ENCODE results near the gene SOX6. TPM values are rescaled to one million over a fixed set of nuclear protein-coding genes. Genes with fewer than 3 reads are reported as not detected.

Gene SOX6
- total RNA-seq, 6 donors from 2014 or later, result 2.9 to 21.0 (median 4.9) TPM

DNA sequence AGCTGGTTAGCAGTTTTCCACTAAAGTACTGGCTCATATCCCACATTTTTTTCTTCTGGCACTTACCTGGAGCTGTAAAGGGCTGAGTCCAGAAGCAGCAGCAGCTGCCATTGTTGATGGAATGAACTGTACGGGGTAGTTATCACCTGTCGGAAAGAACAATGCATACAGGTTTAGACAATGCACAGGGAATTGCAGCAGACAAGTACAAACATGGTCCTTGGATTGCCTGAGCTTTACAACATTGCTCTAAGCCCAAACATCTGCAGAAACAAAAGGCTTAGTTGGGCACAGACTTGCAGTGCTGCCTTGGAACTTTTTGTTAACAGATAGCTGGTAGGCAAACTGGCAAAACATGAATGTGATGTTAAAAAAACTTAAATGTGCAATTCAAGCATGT is 258.8 kb downstream of the SOX6 start:
- no peak overlapping the region for H3K27ac ChIP-seq
- ATAC-seq (ENCODE audit: low FRiP score in 2 of 2), result no peak
- no peaks in the 10 kb centered on the region for H3K4me1 ChIP-seq
- TF ChIP-seq POLR2A (IDR thresholded peaks at IDR 0.05), result no peak
- no peaks in the 10 kb centered on the region for H3K9me3 ChIP-seq
- DNase-seq, result no peak
- 70 to 93% methylated on average over 2 of the region's 2 CpGs for WGBS, 2 donors
- H3K4me3 ChIP-seq, result no peak overlapping the region
- H3K36me3 ChIP-seq, result no peaks in the 10 kb centered on the region
- H3K27me3 ChIP-seq, result no peaks in the 10 kb centered on the region

DNA sequence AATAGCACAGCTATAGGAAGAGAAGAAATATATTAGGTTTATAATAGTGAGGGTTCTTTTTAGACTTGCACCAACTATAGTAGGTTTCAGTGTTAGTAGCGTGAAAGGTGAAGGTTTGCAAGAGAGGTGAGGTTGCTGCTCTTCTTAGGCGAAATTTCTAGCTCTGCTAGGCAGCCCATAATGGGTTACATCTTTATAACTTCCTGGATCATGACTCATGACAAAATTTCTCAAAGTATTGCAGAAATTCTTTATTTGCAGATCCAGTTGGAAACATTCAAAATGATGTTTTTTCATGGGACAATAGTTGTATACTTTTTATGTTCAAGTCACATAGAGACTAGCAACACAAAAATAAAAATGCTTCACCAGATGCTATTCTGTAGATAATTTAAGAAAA is 260.0 kb downstream of the SOX6 start:
- Histone ChIP-seq H3K4me1 (no peaks in the 10 kb centered on the region), H3K9me3 (no peaks in the 10 kb centered on the region), H3K27ac (no peak overlapping the region), H3K27me3 (no peaks in the 10 kb centered on the region), H3K4me3 (no peak overlapping the region), H3K36me3 (no peaks in the 10 kb centered on the region)
- ATAC-seq (ENCODE audit: low FRiP score in 2 of 2) (no peak), DNase-seq (no peak)
- TF ChIP-seq POLR2A (IDR thresholded peaks at IDR 0.05) (no peak), POLR2AphosphoS5 (IDR thresholded peaks at IDR 0.05) (no peak), EP300 (IDR thresholded peaks at IDR 0.05) (no peak)
- TF ChIP-seq, protein P1, sequence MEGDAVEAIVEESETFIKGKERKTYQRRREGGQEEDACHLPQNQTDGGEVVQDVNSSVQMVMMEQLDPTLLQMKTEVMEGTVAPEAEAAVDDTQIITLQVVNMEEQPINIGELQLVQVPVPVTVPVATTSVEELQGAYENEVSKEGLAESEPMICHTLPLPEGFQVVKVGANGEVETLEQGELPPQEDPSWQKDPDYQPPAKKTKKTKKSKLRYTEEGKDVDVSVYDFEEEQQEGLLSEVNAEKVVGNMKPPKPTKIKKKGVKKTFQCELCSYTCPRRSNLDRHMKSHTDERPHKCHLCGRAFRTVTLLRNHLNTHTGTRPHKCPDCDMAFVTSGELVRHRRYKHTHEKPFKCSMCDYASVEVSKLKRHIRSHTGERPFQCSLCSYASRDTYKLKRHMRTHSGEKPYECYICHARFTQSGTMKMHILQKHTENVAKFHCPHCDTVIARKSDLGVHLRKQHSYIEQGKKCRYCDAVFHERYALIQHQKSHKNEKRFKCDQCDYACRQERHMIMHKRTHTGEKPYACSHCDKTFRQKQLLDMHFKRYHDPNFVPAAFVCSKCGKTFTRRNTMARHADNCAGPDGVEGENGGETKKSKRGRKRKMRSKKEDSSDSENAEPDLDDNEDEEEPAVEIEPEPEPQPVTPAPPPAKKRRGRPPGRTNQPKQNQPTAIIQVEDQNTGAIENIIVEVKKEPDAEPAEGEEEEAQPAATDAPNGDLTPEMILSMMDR (IDR thresholded peaks at IDR 0.05), result no peak
- 92% methylated on average over 2 of the region's 2 CpGs for WGBS, 2 donors

DNA sequence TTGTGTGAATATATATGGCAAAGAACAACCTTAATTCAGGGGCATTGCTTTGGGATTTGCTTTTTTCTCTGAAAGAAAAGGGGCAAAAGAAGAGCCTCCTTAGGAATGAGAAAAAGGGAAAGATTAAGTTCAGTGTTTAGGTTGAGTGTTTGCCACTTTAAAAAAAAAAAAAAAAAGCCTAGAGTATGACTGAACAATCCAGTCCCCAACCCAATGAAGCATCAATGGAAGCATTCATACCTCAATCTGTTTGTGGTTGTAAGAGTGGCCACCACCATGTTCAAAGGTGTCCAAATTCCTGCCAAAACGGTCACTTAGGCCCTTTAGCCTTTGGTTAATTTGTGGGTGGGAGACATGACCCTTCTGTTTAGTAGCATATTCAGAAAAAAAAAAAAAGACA is 260.6 kb downstream of the SOX6 start:
- no peaks in the 10 kb centered on the region for H3K27me3 ChIP-seq
- no peak overlapping the region for H3K27ac ChIP-seq
- H3K36me3 ChIP-seq, result no peaks in the 10 kb centered on the region
- no peak for ATAC-seq (ENCODE audit: low FRiP score in 2 of 2)
- TF ChIP-seq POLR2AphosphoS5 (IDR thresholded peaks at IDR 0.05), result no peak
- TF ChIP-seq, protein P1 (IDR thresholded peaks at IDR 0.05), result no peak
- TF ChIP-seq EP300 (IDR thresholded peaks at IDR 0.05), result no peak
- TF ChIP-seq POLR2A (IDR thresholded peaks at IDR 0.05), result no peak
- H3K4me3 ChIP-seq, result no peak overlapping the region
- no peaks in the 10 kb centered on the region for H3K9me3 ChIP-seq
- H3K4me1 ChIP-seq, result no peaks in the 10 kb centered on the region
- no peak for DNase-seq
- 68 to 79% methylated on average over 1 of the region's 1 CpG for WGBS, 2 donors

DNA sequence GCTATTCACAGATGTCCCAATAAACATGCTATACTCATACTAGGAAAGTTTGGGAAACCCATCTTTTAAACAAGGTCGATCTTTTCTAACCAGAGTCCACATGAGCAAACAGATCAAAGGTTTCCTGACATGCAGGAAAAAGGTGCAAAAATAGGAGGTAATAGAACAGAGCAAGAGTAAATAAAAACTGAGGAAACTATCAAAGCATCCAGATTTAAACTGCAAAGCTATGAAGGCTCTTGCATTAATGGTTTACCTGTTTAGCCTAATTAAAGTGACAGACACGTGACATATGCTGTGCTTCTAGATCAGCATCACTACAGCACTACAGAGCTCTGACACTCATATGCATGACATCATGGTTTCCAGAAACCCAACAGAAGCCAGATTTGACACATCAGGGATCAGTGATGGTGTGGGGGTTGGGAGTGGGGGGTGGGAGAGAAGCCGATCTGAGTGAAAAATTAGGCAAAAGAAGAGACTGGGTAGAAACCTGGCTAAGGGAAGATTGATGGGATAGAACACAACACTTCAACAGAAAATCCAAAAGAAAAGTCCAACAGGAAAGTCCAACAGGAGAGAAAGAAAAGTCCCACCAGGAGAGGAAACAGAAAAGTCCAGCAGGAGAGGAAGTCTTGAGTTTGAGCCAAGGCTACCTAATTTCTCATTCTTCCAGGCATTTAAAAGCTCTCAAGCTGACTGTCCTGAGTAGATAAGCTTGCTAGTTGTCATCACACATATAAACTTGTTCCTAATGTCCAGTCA is 262.3 kb downstream of the SOX6 start:
- no peaks in the 10 kb centered on the region for H3K36me3 ChIP-seq
- DNase-seq (no peak), ATAC-seq (ENCODE audit: low FRiP score in 2 of 2) (no peak)
- WGBS, 2 donors, result 76 to 87% methylated on average over 3 of the region's 3 CpGs
- no peaks in the 10 kb centered on the region for H3K4me1 ChIP-seq
- no peak overlapping the region for H3K27ac ChIP-seq
- H3K4me3 ChIP-seq, result no peak overlapping the region
- H3K9me3 ChIP-seq, result no peaks in the 10 kb centered on the region
- H3K27me3 ChIP-seq, result no peaks in the 10 kb centered on the region
- no peak for TF ChIP-seq POLR2AphosphoS5 (IDR thresholded peaks at IDR 0.05)
- TF ChIP-seq, protein P1 (IDR thresholded peaks at IDR 0.05), result no peak
- TF ChIP-seq EP300 (IDR thresholded peaks at IDR 0.05), result no peak
- no peak for TF ChIP-seq POLR2A (IDR thresholded peaks at IDR 0.05)

DNA sequence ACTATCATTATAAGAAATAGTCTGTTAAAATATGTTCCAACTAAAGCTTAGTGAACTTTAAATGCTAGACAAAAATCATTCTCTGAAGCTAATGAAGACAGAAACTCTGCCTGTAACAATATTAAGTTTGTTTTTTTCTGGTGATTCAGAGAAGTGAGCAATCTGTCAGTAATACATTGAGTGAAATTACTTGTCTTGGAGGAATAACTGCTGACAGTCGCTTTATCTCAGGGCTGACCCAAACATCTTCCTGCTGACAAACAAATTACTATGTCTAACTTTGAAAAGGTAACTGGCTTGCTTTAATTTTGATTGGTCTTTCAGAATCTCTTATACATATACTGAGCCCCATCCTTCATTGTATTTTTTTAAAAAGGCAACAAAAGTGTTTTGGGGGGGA is 264.5 kb downstream of the SOX6 start:
- DNase-seq, result no peak
- H3K9me3 ChIP-seq, result no peaks in the 10 kb centered on the region
- H3K4me3 ChIP-seq, result no peak overlapping the region
- no peak for ATAC-seq (ENCODE audit: low FRiP score in 2 of 2)
- no peaks in the 10 kb centered on the region for H3K36me3 ChIP-seq
- no peaks in the 10 kb centered on the region for H3K4me1 ChIP-seq
- WGBS, 2 donors, result 83 to 91% methylated on average over 1 of the region's 1 CpG
- TF ChIP-seq POLR2A (IDR thresholded peaks at IDR 0.05), result no peak
- TF ChIP-seq EP300 (IDR thresholded peaks at IDR 0.05), result no peak
- no peak for TF ChIP-seq POLR2AphosphoS5 (IDR thresholded peaks at IDR 0.05)
- TF ChIP-seq, protein P1 (IDR thresholded peaks at IDR 0.05), result no peak
- no peaks in the 10 kb centered on the region for H3K27me3 ChIP-seq
- H3K27ac ChIP-seq, result no peak overlapping the region
